Activated T-helper 2 cell treated with anti-CD3 and anti-CD28 coated beads, Interferon-gamma antibody, Interleukin-2, Interleukin-4, amounts not matched to agents 10 μg/mL and 5 μg/mL and 100 μg/mL, durations not matched to agents 14 hours and 24 hours and 36 hours (primary cell): ENCODE data around the gene CHD2. TPM values are rescaled to one million over a fixed set of nuclear protein-coding genes. Genes with fewer than 3 reads are reported as not detected.

Source experiments
- DNase-seq: peaks from one replicate; pipeline ENCODE4 v3.0.0; 2021; ENCODE audit warnings: low spot score
- H3K27ac Mint-ChIP-seq: one replicate; pipeline ENCODE4 v1.8.0; 2021; ENCODE audit warnings: mixed read lengths
- H3K27me3 Mint-ChIP-seq: one replicate; pipeline ENCODE4 v1.8.0; 2021; ENCODE audit warnings: low read depth, mixed read lengths
- H3K36me3 Mint-ChIP-seq: one replicate; pipeline ENCODE4 v1.8.0; 2021; ENCODE audit warnings: low read depth, mixed read lengths
- H3K4me1 Mint-ChIP-seq: one replicate; pipeline ENCODE4 v1.8.0; 2021; ENCODE audit warnings: low read depth, mixed read lengths
- H3K4me3 Mint-ChIP-seq: one replicate; pipeline ENCODE4 v1.8.0; 2021; ENCODE audit warnings: low read depth, mild to moderate bottlenecking, moderate library complexity, mixed read lengths
- H3K9me3 Mint-ChIP-seq: one replicate; pipeline ENCODE4 v1.8.0; 2021; ENCODE audit warnings: mixed read lengths
- intact Hi-C: fragments of 100-400 bp; cut with micrococcal nuclease; formaldehyde crosslinking; loops from one replicate; pipeline ENCODE4 v1.15.1; 2023
- total RNA-seq: library from RNA; stranded (reverse); gene quantifications from 2 replicates; pipeline ENCODE4 v1.2.3, GENCODE V29; 2022

The CHD2 gene
- total RNA-seq, 1 donor from 2014 or later = 111 TPM

GRCh38 chr15:92903631-92903965 lies 3.5 kb downstream of the CHD2 start:
- Mint-ChIP-seq H3K27ac (peak overlapping the region; percentile 100), H3K9me3 (peaks cover 8% of the 10 kb centered on the region), H3K4me3 (peak overlapping the region; percentile 94), H3K27me3 (no peaks in the 10 kb centered on the region), H3K4me1 (peaks cover 58% of the 10 kb centered on the region), H3K36me3 (peaks cover 77% of the 10 kb centered on the region)
- DNase-seq = no peak
- intact Hi-C loops = no loop called here

DNA sequence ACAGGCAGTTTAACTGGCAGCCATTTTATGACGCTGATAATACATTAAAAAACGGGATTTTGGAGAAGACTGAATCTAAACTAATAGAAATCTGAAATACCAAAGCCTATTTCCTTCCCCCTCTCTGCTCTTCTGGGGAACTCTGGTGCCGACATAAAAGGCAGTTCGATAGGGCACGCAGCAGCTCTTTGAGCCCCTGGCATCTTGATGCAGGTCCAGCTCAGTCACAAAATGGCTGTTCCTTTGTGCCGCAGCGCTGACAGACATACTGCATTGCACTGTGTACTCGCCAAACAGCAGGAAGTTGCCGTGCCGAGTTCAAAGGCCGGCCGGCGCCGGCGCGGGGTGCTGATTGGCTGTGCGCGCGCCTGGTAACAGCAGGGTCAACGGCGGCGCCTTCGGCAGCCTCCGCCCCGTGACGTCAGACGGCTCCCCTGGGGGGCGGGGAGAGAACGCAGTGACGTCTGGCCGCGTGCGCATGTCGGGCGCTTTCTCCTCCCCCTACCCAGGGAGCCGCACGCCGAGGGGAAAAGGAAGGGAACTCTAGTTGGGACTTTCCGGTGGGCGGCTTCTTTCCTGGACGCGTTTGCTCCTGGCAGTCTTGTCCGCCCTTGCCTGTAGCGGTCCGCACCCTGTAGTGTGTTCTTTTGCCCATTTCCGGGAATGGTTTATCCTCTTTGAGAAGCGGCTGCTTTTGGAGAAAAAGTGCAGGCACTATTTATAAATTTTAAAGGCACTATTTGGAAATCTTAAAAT lies 4.0 kb downstream of the CHD2 start:
- peaks cover 4% of the 10 kb centered on the region for H3K9me3 Mint-ChIP-seq
- peaks cover 76% of the 10 kb centered on the region for H3K36me3 Mint-ChIP-seq
- peak overlapping the region; percentile 94 for H3K4me3 Mint-ChIP-seq
- intact Hi-C loops = loop anchor here (1.0 to 2.0 kb wide), 3 partner anchors 15 to 95 kb away; no protein-coding TSS in a partner anchor
- peaks cover 57% of the 10 kb centered on the region for H3K4me1 Mint-ChIP-seq
- peak overlapping the region; percentile 100 for H3K27ac Mint-ChIP-seq
- no peaks in the 10 kb centered on the region for H3K27me3 Mint-ChIP-seq
- DNase-seq = peak; percentile 99

- intact Hi-C loops = loop anchor here (1.0 to 2.0 kb wide), 3 partner anchors 14 to 96 kb away; no protein-coding TSS in a partner anchor
- Mint-ChIP-seq H3K4me3 (peak overlapping the region; percentile 94), H3K4me1 (peaks cover 59% of the 10 kb centered on the region), H3K9me3 (no peaks in the 10 kb centered on the region), H3K36me3 (peaks cover 77% of the 10 kb centered on the region), H3K27me3 (no peaks in the 10 kb centered on the region), H3K27ac (peak overlapping the region; percentile 100)
- no peak for DNase-seq
These were observed 4.8 kb downstream of the CHD2 start for GRCh38 chr15:92904722-92905571.

DNA sequence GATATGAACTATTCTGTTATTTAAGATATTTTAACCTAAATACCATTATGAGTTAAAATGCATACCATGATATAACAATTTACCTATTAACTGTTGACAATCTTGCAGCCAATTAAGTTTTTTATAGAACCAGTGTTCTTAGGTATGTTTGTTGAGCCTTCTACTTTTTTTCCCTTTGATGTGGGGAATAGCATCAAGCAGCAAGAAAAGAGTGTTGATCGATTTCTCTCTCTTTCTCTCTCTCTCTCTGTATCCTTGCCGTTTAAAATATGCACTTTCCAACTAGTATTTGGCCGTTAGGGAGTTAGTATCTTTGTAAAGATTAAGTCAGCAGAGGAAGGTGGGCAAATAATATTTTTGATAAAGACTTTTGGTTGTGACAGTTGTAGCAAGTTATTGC lies 5.9 kb downstream of the CHD2 start:
- H3K36me3 Mint-ChIP-seq = peaks cover 77% of the 10 kb centered on the region
- no peak for DNase-seq
- intact Hi-C loops = loop anchor here (1.0 kb wide), 2 partner anchors 8 to 74 kb away; no protein-coding TSS in a partner anchor
- peaks cover 66% of the 10 kb centered on the region for H3K4me1 Mint-ChIP-seq
- peak overlapping the region; percentile 94 for H3K4me3 Mint-ChIP-seq
- no peaks in the 10 kb centered on the region for H3K27me3 Mint-ChIP-seq
- peak overlapping the region; percentile 100 for H3K27ac Mint-ChIP-seq
- no peaks in the 10 kb centered on the region for H3K9me3 Mint-ChIP-seq

GRCh38 chr15:92906563-92907081 lies 6.5 kb downstream of the CHD2 start:
- intact Hi-C loops = loop anchor here (1.0 kb wide), 3 partner anchors 8 to 102 kb away; no protein-coding TSS in a partner anchor
- Mint-ChIP-seq H3K4me3 (peak overlapping the region; percentile 94), H3K36me3 (peaks cover 78% of the 10 kb centered on the region), H3K27ac (peak overlapping the region; percentile 100), H3K9me3 (no peaks in the 10 kb centered on the region), H3K27me3 (no peaks in the 10 kb centered on the region), H3K4me1 (peaks cover 72% of the 10 kb centered on the region)
- DNase-seq = peak; percentile 47

- Mint-ChIP-seq H3K4me1 (peaks cover 78% of the 10 kb centered on the region), H3K27me3 (no peaks in the 10 kb centered on the region), H3K36me3 (peaks cover 80% of the 10 kb centered on the region), H3K4me3 (peak overlapping the region; percentile 94), H3K27ac (peak overlapping the region; percentile 100), H3K9me3 (no peaks in the 10 kb centered on the region)
- no peak for DNase-seq
- intact Hi-C loops = loop anchor here (1.0 kb wide), 1 partner anchor 103 kb away; no protein-coding TSS in a partner anchor
These were observed 7.1 kb downstream of the CHD2 start for GRCh38 chr15:92907229-92907628.

DNA sequence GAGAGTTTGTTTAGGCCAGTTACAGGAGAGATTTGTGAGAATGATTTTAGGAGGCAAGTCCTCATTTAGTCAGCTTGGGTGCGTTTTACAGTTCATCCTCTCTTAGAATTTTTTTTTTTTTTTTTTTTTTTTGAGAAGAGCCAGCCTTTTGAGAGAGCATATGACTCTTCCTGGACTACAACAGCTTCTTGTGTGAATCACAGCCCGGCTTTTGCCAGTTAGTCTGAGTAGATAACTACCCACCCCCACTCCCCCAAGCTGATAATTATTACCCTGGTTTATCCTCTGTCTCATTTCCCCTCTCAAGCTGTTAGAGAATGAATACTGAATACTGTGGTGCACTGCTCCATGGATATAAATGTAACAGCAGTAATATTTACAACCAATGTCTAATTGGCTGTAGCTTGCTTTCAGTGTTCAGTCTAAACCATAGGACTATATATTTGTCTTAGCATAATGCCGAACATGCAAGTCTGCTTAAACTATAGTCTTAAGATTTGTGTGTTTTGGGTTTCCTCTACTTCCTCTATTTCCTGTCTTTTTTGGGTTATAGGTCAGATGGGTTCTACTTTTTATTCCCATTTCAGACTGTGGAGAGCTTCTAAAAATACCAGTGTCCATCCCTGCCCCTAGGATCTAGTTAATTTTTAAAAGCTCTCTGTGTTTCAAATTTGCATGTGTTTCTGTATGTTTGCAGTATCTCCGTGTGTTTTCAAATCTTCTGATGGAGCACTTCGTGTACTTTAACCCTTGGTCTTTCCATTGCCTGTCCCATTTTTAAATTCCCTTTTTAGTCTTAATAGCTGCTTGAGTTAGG lies 8.0 kb downstream of the CHD2 start:
- intact Hi-C loops = loop anchor here (1.0 kb wide), 1 partner anchor 104 kb away; no protein-coding TSS in a partner anchor
- Mint-ChIP-seq H3K36me3 (peaks cover 79% of the 10 kb centered on the region), H3K9me3 (no peaks in the 10 kb centered on the region), H3K4me3 (peak overlapping the region; percentile 94), H3K4me1 (peaks cover 77% of the 10 kb centered on the region), H3K27me3 (no peaks in the 10 kb centered on the region), H3K27ac (peak overlapping the region; percentile 100)
- DNase-seq = no peak

- Mint-ChIP-seq H3K4me3 (peak overlapping the region; percentile 94), H3K9me3 (no peaks in the 10 kb centered on the region)
These were observed 8.6 kb downstream of the CHD2 start for GRCh38 chr15:92908713-92909057.

DNA sequence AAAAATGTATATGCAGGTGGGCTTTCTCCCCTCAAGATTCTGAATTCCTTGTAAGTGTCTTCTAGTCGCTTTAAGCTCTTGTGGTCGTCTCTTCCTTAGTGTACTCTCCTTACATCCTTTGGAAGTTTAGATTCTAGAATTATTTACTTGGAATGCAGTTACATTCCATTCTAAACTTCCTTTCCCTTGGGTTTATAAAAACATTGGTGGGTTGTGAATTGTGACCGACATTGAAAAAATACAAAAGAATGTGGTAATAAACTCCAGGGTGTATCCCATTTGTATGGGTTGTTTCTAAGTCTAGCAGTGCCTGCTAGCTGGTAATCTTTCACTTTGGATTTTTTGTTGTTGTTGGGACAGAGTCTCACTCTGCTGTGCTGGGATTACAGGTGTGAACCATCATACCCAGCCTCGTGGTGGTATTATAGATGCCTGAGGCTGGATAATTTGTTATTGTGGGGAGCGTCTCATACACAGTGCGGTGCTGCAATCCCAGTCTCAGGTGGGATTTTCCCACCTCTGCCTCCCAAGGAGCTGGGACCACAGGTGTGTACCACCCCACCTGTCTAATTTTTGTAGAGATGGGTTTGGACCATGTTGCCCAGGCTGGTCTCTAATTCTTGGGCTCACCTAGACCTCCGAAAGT lies 9.1 kb downstream of the CHD2 start:
- H3K4me1 Mint-ChIP-seq = peaks cover 85% of the 10 kb centered on the region

More at GRCh38 chr15:92908713-92909057, 8.6 kb downstream of the CHD2 start:
- intact Hi-C loops = no loop called here
- peak overlapping the region; percentile 100 for H3K27ac Mint-ChIP-seq
- no peaks in the 10 kb centered on the region for H3K27me3 Mint-ChIP-seq
- no peak for DNase-seq
- H3K36me3 Mint-ChIP-seq = peaks cover 79% of the 10 kb centered on the region
- H3K4me1 Mint-ChIP-seq = peaks cover 81% of the 10 kb centered on the region

GRCh38 chr15:92910451-92910850 lies 10.3 kb downstream of the CHD2 start:
- Mint-ChIP-seq H3K36me3 (peaks cover 82% of the 10 kb centered on the region), H3K9me3 (no peaks in the 10 kb centered on the region), H3K4me3 (peak overlapping the region; percentile 36)

More for the DNA sequence above, 9.1 kb downstream of the CHD2 start:
- no peak for DNase-seq
- H3K36me3 Mint-ChIP-seq = peaks cover 81% of the 10 kb centered on the region
- no peaks in the 10 kb centered on the region for H3K27me3 Mint-ChIP-seq
- peak overlapping the region; percentile 51 for H3K4me3 Mint-ChIP-seq
- H3K27ac Mint-ChIP-seq = peak overlapping the region; percentile 74
- intact Hi-C loops = no loop called here
- no peaks in the 10 kb centered on the region for H3K9me3 Mint-ChIP-seq

DNA sequence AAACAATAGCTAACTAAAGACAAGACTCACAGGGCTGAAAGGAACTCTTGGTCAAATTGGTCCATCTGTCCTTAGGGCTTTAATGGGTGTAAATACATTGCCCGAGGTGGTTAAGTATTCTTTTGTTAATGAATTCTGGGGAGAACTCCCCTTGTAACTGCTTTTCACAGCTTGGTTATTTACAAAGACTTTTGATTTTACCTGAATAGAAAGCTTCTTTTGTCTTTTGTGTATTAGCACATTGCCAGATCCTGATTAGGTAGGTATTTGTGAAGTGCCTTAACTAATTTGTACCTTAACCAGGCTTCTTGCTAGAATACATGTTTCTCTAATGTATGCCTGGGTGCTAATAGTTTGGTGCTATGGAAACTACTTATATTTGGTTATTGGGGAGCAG lies 14.0 kb downstream of the CHD2 start:
- no peaks in the 10 kb centered on the region for H3K9me3 Mint-ChIP-seq
- H3K4me3 Mint-ChIP-seq = peak overlapping the region; percentile 82
- DNase-seq = no peak
- peaks cover 74% of the 10 kb centered on the region for H3K4me1 Mint-ChIP-seq
- H3K36me3 Mint-ChIP-seq = peaks cover 79% of the 10 kb centered on the region
- H3K27me3 Mint-ChIP-seq = no peaks in the 10 kb centered on the region
- H3K27ac Mint-ChIP-seq = peak overlapping the region; percentile 90
- intact Hi-C loops = loop anchor here (1.0 kb wide), 1 partner anchor 8 kb away; no protein-coding TSS in a partner anchor

More at GRCh38 chr15:92910451-92910850, 10.3 kb downstream of the CHD2 start:
- no peaks in the 10 kb centered on the region for H3K27me3 Mint-ChIP-seq
- peaks cover 83% of the 10 kb centered on the region for H3K4me1 Mint-ChIP-seq
- no peak for DNase-seq
- intact Hi-C loops = no loop called here
- peak overlapping the region; percentile 69 for H3K27ac Mint-ChIP-seq
